Chondrocyte (in vitro differentiated cells): Measurements from ENCODE around the gene RASA1. TPM values are rescaled to one million over a fixed set of nuclear protein-coding genes. Genes with fewer than 3 reads are reported as not detected.

Experiments used
- DNase-seq: peaks from one replicate; pipeline ENCODE4 v3.0.0; 2021; ENCODE audit warnings: mixed read lengths, low spot score
- H3K27ac Mint-ChIP-seq: one replicate; pipeline ENCODE4 v1.8.0; 2021; ENCODE audit warnings: mild to moderate bottlenecking, moderate library complexity, mixed read lengths; ENCODE audit not compliant: unreplicated experiment
- H3K27me3 Mint-ChIP-seq: 2 replicates; pipeline ENCODE4 v1.8.0; 2021; ENCODE audit warnings: low read depth, mixed read lengths
- H3K36me3 Mint-ChIP-seq: 2 replicates; pipeline ENCODE4 v1.8.0; 2021; ENCODE audit warnings: low read depth, mixed read lengths
- H3K4me1 Mint-ChIP-seq: 2 replicates; pipeline ENCODE4 v1.8.0; 2021; ENCODE audit warnings: low read depth, mild to moderate bottlenecking, mixed read lengths
- H3K4me3 Mint-ChIP-seq: one replicate; pipeline ENCODE4 v1.8.0; 2021; ENCODE audit warnings: mild to moderate bottlenecking, moderate library complexity, mixed read lengths; ENCODE audit not compliant: unreplicated experiment
- H3K9me3 Mint-ChIP-seq: 2 replicates; pipeline ENCODE4 v1.8.0; 2021; ENCODE audit warnings: low read depth, mixed read lengths
- CTCF ChIP-seq: fragments of 200-600 bp; sonication (generic); IDR thresholded peaks from 2 replicates; pipeline ENCODE4 v1.5.0; 2021; ENCODE audit warnings: antibody characterized with exemption, mild to moderate bottlenecking, moderate library complexity
- total RNA-seq: library from RNA; stranded (reverse); gene quantifications from 3 replicates; pipeline ENCODE4 v1.2.1, GENCODE V29; 2021

The RASA1 gene
- total RNA-seq, 1 donor from 2014 or later = 38.3 TPM

DNA sequence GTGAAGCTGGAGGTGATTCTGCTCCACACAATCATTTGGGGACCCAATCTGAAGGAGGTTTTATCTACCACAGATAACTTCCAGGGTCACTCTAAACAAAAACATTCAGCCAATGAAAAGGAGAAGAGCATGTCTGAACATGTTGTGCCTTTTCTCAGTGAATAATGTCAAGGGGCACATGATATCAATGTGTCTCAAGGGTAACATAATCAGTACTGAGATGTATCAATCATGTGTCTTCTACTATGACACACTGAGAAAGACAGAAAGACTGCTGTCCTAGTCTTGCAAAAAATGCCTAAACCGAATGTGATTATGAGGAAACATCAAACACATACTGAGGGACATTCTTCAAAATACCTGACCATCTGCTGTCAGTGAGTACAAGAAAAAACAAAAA lies 25.4 kb upstream of the RASA1 start:
- Mint-ChIP-seq H3K27ac (no peak overlapping the region), H3K4me1 (no peaks in the 10 kb centered on the region), H3K4me3 (no peak overlapping the region), H3K27me3 (peaks cover 8% of the 10 kb centered on the region), H3K36me3 (no peaks in the 10 kb centered on the region), H3K9me3 (no peaks in the 10 kb centered on the region)
- no peak for DNase-seq
- TF ChIP-seq CTCF = no peak

- no peak for TF ChIP-seq CTCF
- no peak for DNase-seq
- no peaks in the 10 kb centered on the region for H3K36me3 Mint-ChIP-seq
- no peaks in the 10 kb centered on the region for H3K9me3 Mint-ChIP-seq
- peaks cover 4% of the 10 kb centered on the region for H3K27me3 Mint-ChIP-seq
- no peak overlapping the region for H3K27ac Mint-ChIP-seq
- no peak overlapping the region for H3K4me3 Mint-ChIP-seq
- no peaks in the 10 kb centered on the region for H3K4me1 Mint-ChIP-seq
Measured at GRCh38 chr5:87243161-87243844, 24.4 kb upstream of the RASA1 start.

DNA sequence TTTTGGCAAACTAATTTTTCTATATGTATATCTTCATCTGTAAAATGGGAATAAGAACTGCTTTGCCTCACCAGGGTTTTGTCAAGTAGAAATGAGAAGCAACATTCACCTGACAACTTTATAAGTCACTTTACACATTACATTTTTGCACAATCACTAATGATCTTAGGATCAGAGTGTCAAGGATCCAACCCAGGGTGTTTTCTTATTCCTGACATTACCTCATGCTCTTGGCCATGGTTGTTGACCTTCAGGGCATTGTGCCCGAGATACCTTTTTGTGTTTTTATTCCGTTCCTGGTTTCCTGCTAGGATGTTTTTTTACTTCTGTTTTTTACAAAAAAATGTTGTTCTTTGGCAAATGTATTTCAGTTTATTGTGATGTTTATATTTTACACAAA lies 22.2 kb upstream of the RASA1 start:
- no peak for TF ChIP-seq CTCF
- Mint-ChIP-seq H3K36me3 (no peaks in the 10 kb centered on the region), H3K27me3 (peaks cover 2% of the 10 kb centered on the region), H3K4me3 (no peak overlapping the region), H3K4me1 (no peaks in the 10 kb centered on the region), H3K9me3 (no peaks in the 10 kb centered on the region), H3K27ac (no peak overlapping the region)
- no peak for DNase-seq

- Mint-ChIP-seq H3K9me3 (no peaks in the 10 kb centered on the region), H3K27me3 (peaks cover 2% of the 10 kb centered on the region), H3K36me3 (no peaks in the 10 kb centered on the region), H3K27ac (no peak overlapping the region), H3K4me3 (no peak overlapping the region), H3K4me1 (no peaks in the 10 kb centered on the region)
- TF ChIP-seq CTCF = no peak
- DNase-seq = no peak
Measured at GRCh38 chr5:87246061-87246460, 21.6 kb upstream of the RASA1 start.

DNA sequence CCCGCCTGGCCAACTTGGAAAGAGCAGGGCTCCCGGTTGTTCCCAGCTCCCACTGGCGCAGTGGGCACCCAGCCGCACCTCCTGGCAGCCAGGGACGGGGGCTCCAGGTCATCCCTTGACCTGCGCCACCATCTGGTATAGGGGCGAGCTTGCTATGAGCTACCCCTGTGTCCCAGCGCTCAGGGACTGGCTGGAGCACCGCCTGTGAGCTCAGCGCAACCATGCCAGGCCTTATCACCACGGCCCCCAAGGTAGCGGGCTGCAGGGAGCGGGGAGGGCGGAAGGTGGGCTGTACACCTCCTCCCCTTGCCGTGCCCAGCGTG lies 15.4 kb upstream of the RASA1 start:
- Mint-ChIP-seq H3K27ac (no peak overlapping the region), H3K36me3 (no peaks in the 10 kb centered on the region), H3K27me3 (peaks cover 12% of the 10 kb centered on the region), H3K4me3 (no peak overlapping the region), H3K4me1 (no peaks in the 10 kb centered on the region), H3K9me3 (no peaks in the 10 kb centered on the region)
- DNase-seq = peak; percentile 87
- no peak for TF ChIP-seq CTCF
